H1 (cell line): Measurements from ENCODE around the gene RTKN.

ENCODE experiments used
- BRCA1 ChIP-seq: IDR thresholded peaks from 2 replicates; pipeline ENCODE4 v1.6.1; 2012; ENCODE audit warnings: low read depth, low read length, improper control_type of control experiment
- CBX8 ChIP-seq: fragments of 300-800, 300-1000 bp; sonication (generic); IDR thresholded peaks from 2 replicates; pipeline ENCODE4 v1.7.1; 2016; ENCODE audit warnings: low read depth, low read length, borderline replicate concordance
- GABPA ChIP-seq: IDR thresholded peaks from 2 replicates; pipeline ENCODE4 v1.6.1; 2011; ENCODE audit warnings: mild to moderate bottlenecking, low read length, moderate library complexity, borderline replicate concordance; ENCODE audit not compliant: insufficient read depth
- JUN ChIP-seq: IDR thresholded peaks from 2 replicates; pipeline ENCODE4 v1.6.1; 2011; ENCODE audit warnings: low read depth, mild to moderate bottlenecking, improper control_type of control experiment, low read length
- MAFK ChIP-seq: IDR thresholded peaks from 2 replicates; pipeline ENCODE4 v1.6.1; 2012; ENCODE audit warnings: low read depth, mild to moderate bottlenecking, improper control_type of control experiment, low read length
- NRF1 ChIP-seq: IDR thresholded peaks from 2 replicates; pipeline ENCODE4 v1.6.1; 2011; ENCODE audit warnings: mild to moderate bottlenecking, low read depth, low read length, improper control_type of control experiment
- POLR2A ChIP-seq, 2 experiments: IDR thresholded peaks; 1 replicate in 1 of 2; 2 replicates in 1 of 2; pipeline ENCODE4 v1.6.1; 2011; ENCODE audit warnings: low read depth in 2 of 2, low read length in 2 of 2, mild to moderate bottlenecking in 2 of 2; ENCODE audit errors: control extremely low read depth in 1 of 2
- POU5F1 ChIP-seq: IDR thresholded peaks from 2 replicates; pipeline ENCODE4 v1.6.1; 2011; ENCODE audit warnings: low read depth, mild to moderate bottlenecking, low read length, moderate library complexity
- RBBP5 ChIP-seq: IDR thresholded peaks from 2 replicates; pipeline ENCODE4 v1.7.1; 2012; ENCODE audit warnings: low read depth, mild to moderate bottlenecking, inconsistent platforms, low read length, moderate library complexity, borderline replicate concordance
- RFX5 ChIP-seq: IDR thresholded peaks from 2 replicates; pipeline ENCODE4 v1.6.1; 2011; ENCODE audit warnings: low read depth, low read length, improper control_type of control experiment, borderline replicate concordance
- SP1 ChIP-seq: IDR thresholded peaks from 2 replicates; pipeline ENCODE4 v1.6.1; 2011; ENCODE audit warnings: low read depth, low read length
- TF ChIP-seq, protein P1 (sequence below), 3 experiments: IDR thresholded peaks; 1 replicate in 2 of 3; 2 replicates in 1 of 3; pipeline versions ENCODE4 v1.5.1 to v1.6.1; 2011; ENCODE audit warnings: low read length in 3 of 3, mild to moderate bottlenecking in 3 of 3, inconsistent platforms in 2 of 3, low read depth in 1 of 3, moderate library complexity in 1 of 3; ENCODE audit not compliant: insufficient read depth in 1 of 3; ENCODE audit errors: control extremely low read depth in 1 of 3
- TF ChIP-seq, protein P2 (sequence below): IDR thresholded peaks from 2 replicates; pipeline ENCODE4 v1.6.1; 2011; ENCODE audit warnings: low read depth, mild to moderate bottlenecking, low read length; ENCODE audit not compliant: insufficient read depth

GRCh38 chr2:74415762-74416395 is 25.9 kb downstream of the RTKN start:
- no peak for TF ChIP-seq POU5F1
- TF ChIP-seq, protein P1, sequence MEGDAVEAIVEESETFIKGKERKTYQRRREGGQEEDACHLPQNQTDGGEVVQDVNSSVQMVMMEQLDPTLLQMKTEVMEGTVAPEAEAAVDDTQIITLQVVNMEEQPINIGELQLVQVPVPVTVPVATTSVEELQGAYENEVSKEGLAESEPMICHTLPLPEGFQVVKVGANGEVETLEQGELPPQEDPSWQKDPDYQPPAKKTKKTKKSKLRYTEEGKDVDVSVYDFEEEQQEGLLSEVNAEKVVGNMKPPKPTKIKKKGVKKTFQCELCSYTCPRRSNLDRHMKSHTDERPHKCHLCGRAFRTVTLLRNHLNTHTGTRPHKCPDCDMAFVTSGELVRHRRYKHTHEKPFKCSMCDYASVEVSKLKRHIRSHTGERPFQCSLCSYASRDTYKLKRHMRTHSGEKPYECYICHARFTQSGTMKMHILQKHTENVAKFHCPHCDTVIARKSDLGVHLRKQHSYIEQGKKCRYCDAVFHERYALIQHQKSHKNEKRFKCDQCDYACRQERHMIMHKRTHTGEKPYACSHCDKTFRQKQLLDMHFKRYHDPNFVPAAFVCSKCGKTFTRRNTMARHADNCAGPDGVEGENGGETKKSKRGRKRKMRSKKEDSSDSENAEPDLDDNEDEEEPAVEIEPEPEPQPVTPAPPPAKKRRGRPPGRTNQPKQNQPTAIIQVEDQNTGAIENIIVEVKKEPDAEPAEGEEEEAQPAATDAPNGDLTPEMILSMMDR (IDR thresholded peaks at IDR 0.05; ENCODE audit: control extremely low read depth in 1 of 3, insufficient read depth in 1 of 3, low read depth in 1 of 3, low read length in 3 of 3), result no peak
- no peak for TF ChIP-seq MAFK
- TF ChIP-seq NRF1, result no peak
- no peak for TF ChIP-seq GABPA
- TF ChIP-seq SP1, result no peak
- TF ChIP-seq BRCA1, result no peak
- TF ChIP-seq RBBP5, result no peak
- TF ChIP-seq, protein P2, sequence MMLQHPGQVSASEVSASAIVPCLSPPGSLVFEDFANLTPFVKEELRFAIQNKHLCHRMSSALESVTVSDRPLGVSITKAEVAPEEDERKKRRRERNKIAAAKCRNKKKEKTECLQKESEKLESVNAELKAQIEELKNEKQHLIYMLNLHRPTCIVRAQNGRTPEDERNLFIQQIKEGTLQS, result no peak
- TF ChIP-seq CBX8, result no peak
- TF ChIP-seq JUN, result no peak
- TF ChIP-seq POLR2A (IDR thresholded peaks at IDR 0.05; ENCODE audit: control extremely low read depth in 1 of 2, low read depth in 2 of 2, low read length in 2 of 2), result no peak
- TF ChIP-seq RFX5, result no peak
